OCI-LY1 (cell line): ENCODE measurements around the gene SYT1.

Source experiments
- H2AFZ ChIP-seq: fragments of 200-600 bp; sonication (generic), shearing (Covaris generic); 2 replicates; pipeline ENCODE4 v1.6.0; 2014; ENCODE audit warnings: antibody characterized with exemption, mild to moderate bottlenecking, low read length
- H3F3A ChIP-seq: fragments of 200-600 bp; sonication (generic), shearing (Covaris generic); 2 replicates; pipeline ENCODE4 v1.6.0; 2014; ENCODE audit warnings: mild to moderate bottlenecking, antibody characterized with exemption, low read length, moderate library complexity; ENCODE audit not compliant: insufficient read depth
- H3K27ac ChIP-seq: fragments of 200-600 bp; sonication (generic); 2 replicates; pipeline ENCODE4 v1.5.1; 2014; ENCODE audit warnings: low read length, mixed run types, mild to moderate bottlenecking, low read depth; ENCODE audit not compliant: poor library complexity, severe bottlenecking
- H3K27me3 ChIP-seq: fragments of 200-600 bp; sonication (generic); 2 replicates; pipeline ENCODE4 v1.6.0; 2014; ENCODE audit warnings: antibody characterized with exemption, mild to moderate bottlenecking, low read length, moderate library complexity; ENCODE audit not compliant: insufficient read depth
- H3K36me3 ChIP-seq: fragments of 200-600 bp; sonication (generic); 2 replicates; pipeline ENCODE4 v1.6.1; 2014; ENCODE audit warnings: mild to moderate bottlenecking, antibody characterized with exemption, low read length, moderate library complexity, mixed read lengths; ENCODE audit not compliant: insufficient read depth
- H3K4me1 ChIP-seq: fragments of 200-600 bp; sonication (generic); 2 replicates; pipeline ENCODE4 v1.5.1; 2014; ENCODE audit warnings: mild to moderate bottlenecking, low read length, moderate library complexity; ENCODE audit not compliant: insufficient read depth, severe bottlenecking
- H3K4me2 ChIP-seq: fragments of 200-600 bp; sonication (generic), shearing (Covaris generic); 2 replicates; pipeline ENCODE4 v1.6.1; 2014; ENCODE audit warnings: low read length
- H3K4me3 ChIP-seq: fragments of 200-600 bp; sonication (generic); 2 replicates; pipeline ENCODE4 v1.5.1; 2014; ENCODE audit warnings: low read length, low read depth, mild to moderate bottlenecking, mixed read lengths; ENCODE audit not compliant: poor library complexity, severe bottlenecking
- H3K79me2 ChIP-seq: fragments of 200-600 bp; shearing (Covaris generic); 2 replicates; pipeline ENCODE4 v1.6.1; 2016; ENCODE audit warnings: mixed run types, low read length, mixed read lengths; ENCODE audit not compliant: insufficient read depth
- H3K9ac ChIP-seq: fragments of 200-600 bp; sonication (generic), shearing (Covaris generic); 2 replicates; pipeline ENCODE4 v1.6.1; 2014; ENCODE audit warnings: mild to moderate bottlenecking, low read length, mixed read lengths
- H3K9me2 ChIP-seq: fragments of 200-600 bp; sonication (generic), shearing (Covaris generic); 2 replicates; pipeline ENCODE4 v1.6.1; 2014; ENCODE audit warnings: low read depth, mild to moderate bottlenecking, low read length, mixed read lengths
- H3K9me3 ChIP-seq: fragments of 200-600 bp; shearing (Covaris generic); 2 replicates; pipeline ENCODE4 v1.6.1; 2014; ENCODE audit warnings: low read length, mixed read lengths
- H4K20me1 ChIP-seq: fragments of 200-600 bp; sonication (generic), shearing (Covaris generic); 2 replicates; pipeline ENCODE4 v1.6.0; 2016; ENCODE audit warnings: mild to moderate bottlenecking, low read length; ENCODE audit not compliant: insufficient read depth
- CTCF ChIP-seq: fragments of 200-600 bp; sonication (generic), shearing (Covaris generic); IDR thresholded peaks from 2 replicates; pipeline ENCODE4 v1.5.1; 2017; ENCODE audit warnings: mild to moderate bottlenecking, antibody characterized with exemption, low read length, moderate library complexity, mixed read lengths
- EZH2 ChIP-seq: fragments of 200-600 bp; sonication (generic), shearing (Covaris generic); IDR thresholded peaks from 2 replicates; pipeline ENCODE4 v1.8.0; 2017; ENCODE audit warnings: borderline replicate concordance, mixed run types, mild to moderate bottlenecking, antibody characterized with exemption, low read length, moderate library complexity, mixed read lengths

SYT1 gene

GRCh38 chr12:79006306-79006705 lies 141.7 kb downstream of the SYT1 start:
- TF ChIP-seq EZH2 (no peak), CTCF (peak; percentile 37)
- no peak overlapping the region for H3K27ac ChIP-seq
- H3K4me2 ChIP-seq: no peak overlapping the region
- H4K20me1 ChIP-seq: no peaks in the 10 kb centered on the region
- H3K4me3 ChIP-seq: no peak overlapping the region
- no peaks in the 10 kb centered on the region for H3K4me1 ChIP-seq
- H3K27me3 ChIP-seq: no peaks in the 10 kb centered on the region
- no peaks in the 10 kb centered on the region for H3F3A ChIP-seq
- H3K79me2 ChIP-seq: no peaks in the 10 kb centered on the region
- no peak overlapping the region for H3K9ac ChIP-seq
- H3K9me2 ChIP-seq: no peaks in the 10 kb centered on the region
- H3K9me3 ChIP-seq: no peaks in the 10 kb centered on the region
- H3K36me3 ChIP-seq: no peaks in the 10 kb centered on the region
- no peak overlapping the region for H2AFZ ChIP-seq

DNA sequence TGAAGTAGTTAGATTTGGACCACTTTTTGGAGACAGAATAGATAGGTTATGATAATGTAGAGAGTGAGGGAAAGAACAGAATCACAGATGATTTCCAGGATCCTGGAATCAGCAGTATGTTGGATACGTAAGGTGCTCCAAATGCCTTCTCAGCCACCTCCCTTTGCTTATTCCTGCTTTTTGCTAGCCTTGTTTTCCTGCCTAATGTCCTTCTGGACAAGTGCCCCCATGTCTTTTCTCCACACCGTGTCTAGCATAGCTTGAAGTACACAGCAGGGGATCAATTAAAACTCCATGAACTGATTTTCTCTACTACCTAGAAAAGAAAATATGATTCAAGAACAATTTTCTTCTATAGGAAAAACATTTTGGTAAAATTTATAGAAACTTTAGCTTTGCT lies 144.0 kb downstream of the SYT1 start:
- Histone ChIP-seq H3K4me2 (no peak overlapping the region), H3K4me3 (no peak overlapping the region)

GRCh38 chr12:79012636-79013035 lies 148.1 kb downstream of the SYT1 start:
- H4K20me1 ChIP-seq: no peaks in the 10 kb centered on the region
- no peak for TF ChIP-seq EZH2
- TF ChIP-seq CTCF: no peak
- H3K27ac ChIP-seq: no peak overlapping the region
- H3F3A ChIP-seq: no peaks in the 10 kb centered on the region
- H3K9ac ChIP-seq: no peak overlapping the region
- H3K9me2 ChIP-seq: no peaks in the 10 kb centered on the region
- H2AFZ ChIP-seq: no peak overlapping the region
- no peaks in the 10 kb centered on the region for H3K9me3 ChIP-seq
- no peaks in the 10 kb centered on the region for H3K27me3 ChIP-seq
- no peaks in the 10 kb centered on the region for H3K4me1 ChIP-seq
- no peaks in the 10 kb centered on the region for H3K79me2 ChIP-seq
- no peak overlapping the region for H3K4me3 ChIP-seq
- no peaks in the 10 kb centered on the region for H3K36me3 ChIP-seq
- no peak overlapping the region for H3K4me2 ChIP-seq

More for the DNA sequence above, 144.0 kb downstream of the SYT1 start:
- TF ChIP-seq EZH2 (no peak), CTCF (no peak)
- H3K79me2 ChIP-seq: no peaks in the 10 kb centered on the region
- H4K20me1 ChIP-seq: no peaks in the 10 kb centered on the region
- no peaks in the 10 kb centered on the region for H3F3A ChIP-seq
- H3K36me3 ChIP-seq: no peaks in the 10 kb centered on the region
- H3K9me3 ChIP-seq: no peaks in the 10 kb centered on the region
- no peaks in the 10 kb centered on the region for H3K27me3 ChIP-seq
- H3K27ac ChIP-seq: no peak overlapping the region
- H3K9ac ChIP-seq: no peak overlapping the region
- H3K9me2 ChIP-seq: no peaks in the 10 kb centered on the region
- no peaks in the 10 kb centered on the region for H3K4me1 ChIP-seq
- H2AFZ ChIP-seq: no peak overlapping the region
